Mesendoderm (in vitro differentiated cells): ENCODE measurements around the gene GALNT18.

Experiments
- DNase-seq: peaks from one replicate; pipeline ENCODE4 v3.0.0; 2013
- H2AK5ac ChIP-seq: 2 replicates; pipeline ENCODE4 v1.6.1; 2013; ENCODE audit warnings: low read length, inconsistent platforms
- H2BK120ac ChIP-seq: 2 replicates; pipeline ENCODE4 v1.6.1; 2013; ENCODE audit warnings: low read depth, mild to moderate bottlenecking, low read length, moderate library complexity, mixed read lengths
- H2BK15ac ChIP-seq: replicated peaks from 2 replicates; pipeline ENCODE4 v1.6.1; 2013; ENCODE audit warnings: low read depth, mild to moderate bottlenecking, moderate library complexity
- H2BK5ac ChIP-seq: 2 replicates; pipeline ENCODE4 v1.6.1; 2013; ENCODE audit warnings: low read length, inconsistent platforms
- H3K18ac ChIP-seq: 2 replicates; pipeline ENCODE4 v1.6.1; 2013; ENCODE audit warnings: mild to moderate bottlenecking, low read length, mixed read lengths
- H3K23ac ChIP-seq: one replicate; pipeline ENCODE4 v1.6.1; 2013; ENCODE audit warnings: low read length
- H3K27ac ChIP-seq: 2 replicates; pipeline ENCODE4 v1.5.1; 2013; ENCODE audit warnings: low read depth, mild to moderate bottlenecking, inconsistent platforms, low read length, moderate library complexity
- H3K27me3 ChIP-seq: 2 replicates; pipeline ENCODE4 v1.6.1; 2013; ENCODE audit warnings: low read length, control low read depth, mild to moderate bottlenecking, inconsistent platforms; ENCODE audit not compliant: insufficient read depth, poor library complexity
- H3K36me3 ChIP-seq: 2 replicates; pipeline ENCODE4 v1.6.1; 2013; ENCODE audit warnings: low read length, inconsistent platforms; ENCODE audit not compliant: control insufficient read depth, insufficient read depth
- H3K4ac ChIP-seq: one replicate; pipeline ENCODE4 v1.6.1; 2013; ENCODE audit warnings: low read depth, mild to moderate bottlenecking, low read length, moderate library complexity
- H3K4me1 ChIP-seq: 2 replicates; pipeline ENCODE4 v1.6.1; 2013; ENCODE audit warnings: low read depth, low read length, inconsistent platforms; ENCODE audit not compliant: control insufficient read depth
- H3K4me2 ChIP-seq: 2 replicates; pipeline ENCODE4 v1.6.1; 2013; ENCODE audit warnings: low read length
- H3K4me3 ChIP-seq: 2 replicates; pipeline ENCODE4 v1.5.1; 2013; ENCODE audit warnings: mild to moderate bottlenecking, low read length
- H3K56ac ChIP-seq: one replicate; pipeline ENCODE4 v1.6.1; 2013; ENCODE audit warnings: low read length
- H3K79me1 ChIP-seq: 2 replicates; pipeline ENCODE4 v1.6.1; 2013; ENCODE audit warnings: low read length, inconsistent platforms
- H3K79me2 ChIP-seq: 2 replicates; pipeline ENCODE4 v1.6.1; 2013; ENCODE audit warnings: mild to moderate bottlenecking, low read length; ENCODE audit not compliant: control insufficient read depth, insufficient read depth
- H3K9ac ChIP-seq: 2 replicates; pipeline ENCODE4 v1.6.1; 2013; ENCODE audit warnings: low read length, inconsistent platforms
- H4K5ac ChIP-seq: one replicate; pipeline ENCODE4 v1.6.1; 2013; ENCODE audit warnings: low read length
- H4K8ac ChIP-seq: one replicate; pipeline ENCODE4 v1.6.1; 2013; ENCODE audit warnings: low read depth, mild to moderate bottlenecking, control low read depth, low read length, moderate library complexity
- WGBS: extraction: QIAGEN DNeasy Blood & Tissue Kit; methylation state at CpG from one replicate; pipeline ENCODE4 v1.1.7; 2013; ENCODE audit warnings: low lambda C conversion rate, missing lambda C conversion rate; ENCODE audit not compliant: insufficient coverage; ENCODE audit errors: extremely low coverage; 5-methylcytosine and 5-hydroxymethylcytosine counted together

Gene GALNT18

DNA sequence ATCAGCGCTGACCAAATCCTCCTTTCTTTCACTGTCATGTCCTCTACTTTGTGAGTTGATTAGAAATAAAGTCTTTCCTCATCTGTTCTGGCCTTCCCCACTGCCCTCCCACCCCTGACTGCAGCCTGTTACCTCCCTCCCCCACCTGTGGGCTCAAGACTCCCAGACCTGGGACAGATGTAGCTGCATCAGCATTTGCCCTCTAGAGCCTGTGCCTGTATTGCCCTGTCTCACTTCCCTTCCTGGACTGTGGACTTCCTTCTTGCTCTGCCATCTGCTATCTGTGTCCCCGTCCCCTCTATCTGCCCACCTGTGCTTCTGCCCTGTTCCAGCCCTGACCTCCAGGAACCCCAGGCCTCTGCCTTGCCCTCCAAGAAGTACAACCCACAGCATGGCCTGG lies 122.5 kb downstream of the GALNT18 start:
- H4K5ac ChIP-seq = no peak overlapping the region
- no peak overlapping the region for H2BK15ac ChIP-seq
- H3K36me3 ChIP-seq = no peaks in the 10 kb centered on the region
- H3K23ac ChIP-seq = no peak overlapping the region
- H4K8ac ChIP-seq = no peak overlapping the region
- H3K4ac ChIP-seq = no peak overlapping the region
- H3K79me2 ChIP-seq = no peaks in the 10 kb centered on the region
- H3K79me1 ChIP-seq = no peaks in the 10 kb centered on the region
- no peak overlapping the region for H3K9ac ChIP-seq
- H3K27ac ChIP-seq = no peak overlapping the region
- no peak overlapping the region for H2BK120ac ChIP-seq
- peaks cover 7% of the 10 kb centered on the region for H3K4me1 ChIP-seq
- H2AK5ac ChIP-seq = no peak overlapping the region
- H3K18ac ChIP-seq = no peak overlapping the region
- H2BK5ac ChIP-seq = no peak overlapping the region
- no CpG with 5 or more reads among the region's 2 CpGs for WGBS
- H3K4me3 ChIP-seq = no peak overlapping the region
- no peak overlapping the region for H3K56ac ChIP-seq
- H3K27me3 ChIP-seq = no peaks in the 10 kb centered on the region
- no peak for DNase-seq
- H3K4me2 ChIP-seq = no peak overlapping the region

- Histone ChIP-seq H3K4me1 (peaks cover 7% of the 10 kb centered on the region), H2BK120ac (no peak overlapping the region), H3K79me2 (no peaks in the 10 kb centered on the region), H3K18ac (no peak overlapping the region), H3K56ac (no peak overlapping the region), H3K4ac (no peak overlapping the region), H2AK5ac (no peak overlapping the region), H3K23ac (no peak overlapping the region), H4K8ac (no peak overlapping the region), H3K4me2 (no peak overlapping the region), H3K4me3 (no peak overlapping the region), H3K27me3 (no peaks in the 10 kb centered on the region), H3K27ac (no peak overlapping the region), H2BK5ac (no peak overlapping the region), H3K9ac (no peak overlapping the region), H3K79me1 (no peaks in the 10 kb centered on the region), H4K5ac (no peak overlapping the region), H2BK15ac (no peak overlapping the region), H3K36me3 (no peaks in the 10 kb centered on the region)
- no CpG with 5 or more reads among the region's 3 CpGs for WGBS
- no peak for DNase-seq
These were observed 123.6 kb downstream of the GALNT18 start for GRCh38 chr11:11498195-11498594.

DNA sequence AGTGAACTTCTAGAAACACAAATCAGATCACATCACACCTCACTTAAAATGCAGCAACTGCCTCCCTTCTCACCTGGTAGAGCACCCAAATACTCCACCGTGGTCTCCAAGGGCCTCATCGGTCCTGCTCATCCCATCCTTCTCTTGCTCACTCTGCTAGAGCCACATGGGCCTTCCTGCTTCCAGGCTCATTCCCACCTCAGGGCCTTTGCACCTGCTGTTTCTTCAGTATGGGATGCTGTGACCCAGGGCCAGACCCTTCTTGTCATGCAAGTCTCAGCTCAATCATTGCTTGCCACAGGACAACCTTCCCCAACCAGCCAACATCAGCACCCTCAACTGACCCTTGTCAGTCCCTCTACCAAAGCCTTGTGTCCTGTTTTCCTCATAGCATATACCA lies 124.9 kb downstream of the GALNT18 start:
- H3K36me3 ChIP-seq = no peaks in the 10 kb centered on the region
- H3K4ac ChIP-seq = no peak overlapping the region
- H3K4me3 ChIP-seq = no peak overlapping the region
- no peak overlapping the region for H4K8ac ChIP-seq
- no peak overlapping the region for H2BK5ac ChIP-seq
- H3K18ac ChIP-seq = no peak overlapping the region
- no peak overlapping the region for H3K27ac ChIP-seq
- H4K5ac ChIP-seq = no peak overlapping the region
- no peaks in the 10 kb centered on the region for H3K79me2 ChIP-seq
- H2AK5ac ChIP-seq = no peak overlapping the region
- H3K4me2 ChIP-seq = no peak overlapping the region
- H3K79me1 ChIP-seq = no peaks in the 10 kb centered on the region
- H2BK120ac ChIP-seq = no peak overlapping the region
- no CpG with 5 or more reads among the region's 2 CpGs for WGBS
- H3K56ac ChIP-seq = no peak overlapping the region
- DNase-seq = no peak
- H3K9ac ChIP-seq = no peak overlapping the region
- no peak overlapping the region for H3K23ac ChIP-seq
- H3K27me3 ChIP-seq = no peaks in the 10 kb centered on the region
- no peaks in the 10 kb centered on the region for H3K4me1 ChIP-seq
- no peak overlapping the region for H2BK15ac ChIP-seq

- no peak overlapping the region for H3K4me2 ChIP-seq
- no peak overlapping the region for H3K56ac ChIP-seq
- no peaks in the 10 kb centered on the region for H3K27me3 ChIP-seq
- H2BK15ac ChIP-seq = no peak overlapping the region
- H3K4ac ChIP-seq = no peak overlapping the region
- H3K36me3 ChIP-seq = no peaks in the 10 kb centered on the region
- no peaks in the 10 kb centered on the region for H3K4me1 ChIP-seq
- no peak overlapping the region for H2AK5ac ChIP-seq
- WGBS = no CpG with 5 or more reads among the region's 2 CpGs
- H3K4me3 ChIP-seq = no peak overlapping the region
- no peak overlapping the region for H3K27ac ChIP-seq
- H3K79me2 ChIP-seq = no peaks in the 10 kb centered on the region
- no peak overlapping the region for H3K18ac ChIP-seq
- H4K8ac ChIP-seq = no peak overlapping the region
- H3K79me1 ChIP-seq = no peaks in the 10 kb centered on the region
- no peak overlapping the region for H3K9ac ChIP-seq
- DNase-seq = no peak
- no peak overlapping the region for H4K5ac ChIP-seq
- no peak overlapping the region for H2BK5ac ChIP-seq
- H3K23ac ChIP-seq = no peak overlapping the region
- H2BK120ac ChIP-seq = no peak overlapping the region
These were observed 127.5 kb downstream of the GALNT18 start for GRCh38 chr11:11494348-11494747.

- no peak overlapping the region for H3K27ac ChIP-seq
- H3K4me1 ChIP-seq = no peaks in the 10 kb centered on the region
- no peak overlapping the region for H2BK120ac ChIP-seq
- no CpG with 5 or more reads among the region's 6 CpGs for WGBS
- no peaks in the 10 kb centered on the region for H3K79me2 ChIP-seq
- no peak overlapping the region for H2BK5ac ChIP-seq
- no peaks in the 10 kb centered on the region for H3K27me3 ChIP-seq
- no peak overlapping the region for H2AK5ac ChIP-seq
- DNase-seq = no peak
- no peak overlapping the region for H3K23ac ChIP-seq
- H2BK15ac ChIP-seq = no peak overlapping the region
- no peak overlapping the region for H4K8ac ChIP-seq
- no peak overlapping the region for H4K5ac ChIP-seq
- H3K18ac ChIP-seq = no peak overlapping the region
- H3K9ac ChIP-seq = no peak overlapping the region
- no peak overlapping the region for H3K4me2 ChIP-seq
- H3K4ac ChIP-seq = no peak overlapping the region
- no peak overlapping the region for H3K4me3 ChIP-seq
- no peaks in the 10 kb centered on the region for H3K36me3 ChIP-seq
- no peak overlapping the region for H3K56ac ChIP-seq
- no peaks in the 10 kb centered on the region for H3K79me1 ChIP-seq
These were observed 128.1 kb downstream of the GALNT18 start for GRCh38 chr11:11493698-11494097.

DNA sequence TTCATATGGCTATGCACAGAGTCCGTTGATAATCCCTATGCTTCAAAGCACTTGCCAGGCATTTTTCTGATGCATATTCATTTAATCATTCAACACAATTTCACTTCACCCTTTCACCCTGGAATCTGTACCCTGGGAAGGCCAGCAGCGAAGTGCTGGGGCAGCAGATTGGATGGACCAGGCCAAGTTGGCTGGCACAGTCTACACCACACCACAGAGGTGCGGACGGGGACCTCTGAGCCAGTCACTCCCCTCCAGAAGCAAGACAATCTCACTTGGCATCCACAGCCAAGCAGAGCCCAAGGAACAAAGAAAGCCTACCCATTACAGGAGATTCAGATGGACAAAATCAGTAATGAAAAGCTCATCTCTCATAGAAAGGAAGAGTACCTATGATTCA lies 130.2 kb downstream of the GALNT18 start:
- WGBS = no CpG with 5 or more reads among the region's 4 CpGs
- Histone ChIP-seq H3K79me2 (no peaks in the 10 kb centered on the region), H2BK5ac (no peak overlapping the region), H3K4me2 (no peak overlapping the region), H3K18ac (no peak overlapping the region), H3K27ac (no peak overlapping the region), H3K4me3 (no peak overlapping the region), H3K27me3 (no peaks in the 10 kb centered on the region), H3K56ac (no peak overlapping the region), H3K9ac (no peak overlapping the region), H2BK120ac (no peak overlapping the region), H2AK5ac (no peak overlapping the region), H4K8ac (no peak overlapping the region), H3K4me1 (no peaks in the 10 kb centered on the region), H3K79me1 (no peaks in the 10 kb centered on the region), H2BK15ac (no peak overlapping the region), H3K23ac (no peak overlapping the region), H4K5ac (no peak overlapping the region), H3K36me3 (no peaks in the 10 kb centered on the region), H3K4ac (no peak overlapping the region)
- no peak for DNase-seq
